GM15510 (cell line): Measurements from ENCODE around the gene NAIF1.

Source experiments
- POLR2A ChIP-seq: IDR thresholded peaks from 3 replicates; pipeline ENCODE4 v1.6.1; 2011; ENCODE audit warnings: borderline replicate concordance; ENCODE audit not compliant: insufficient read length; ENCODE audit errors: extremely low read depth

NAIF1 gene

GRCh38 chr9:128061275-128061960 lies 5.7 kb downstream of the NAIF1 start:
- no peak for TF ChIP-seq POLR2A

DNA sequence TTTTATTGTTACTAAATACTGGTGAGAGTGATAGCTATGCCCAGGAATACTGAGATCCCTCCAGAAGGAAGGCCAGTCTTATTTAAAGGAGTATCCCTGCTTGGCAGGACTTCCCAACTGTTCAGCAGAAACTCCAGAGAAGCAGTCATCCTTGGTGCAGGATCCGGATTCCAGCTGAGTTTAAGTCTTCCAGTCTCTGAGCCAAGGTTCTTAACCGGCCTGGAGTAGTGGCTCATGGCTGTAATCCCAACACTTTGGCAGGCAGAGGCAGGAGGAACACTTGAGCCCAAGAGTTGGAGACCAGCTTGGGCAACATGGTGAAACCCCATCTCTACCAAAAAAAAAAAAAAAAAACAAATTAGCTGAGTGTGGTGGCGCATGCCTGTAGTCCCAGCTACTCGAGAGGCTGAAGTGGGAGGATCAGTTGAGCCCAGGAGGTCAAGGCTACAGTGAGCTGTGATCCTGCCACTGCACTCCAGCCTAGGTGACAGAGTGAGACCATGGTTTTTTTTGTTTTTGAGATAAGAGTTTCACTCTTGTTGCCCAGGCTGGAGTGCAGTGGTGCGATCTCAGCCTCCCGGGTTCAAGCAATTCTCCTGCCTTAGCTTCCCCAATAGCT lies 7.6 kb downstream of the NAIF1 start:
- no peak for TF ChIP-seq POLR2A

GRCh38 chr9:128057724-128058409 lies 9.3 kb downstream of the NAIF1 start:
- no peak for TF ChIP-seq POLR2A

GRCh38 chr9:128056887-128057723 lies 10.0 kb downstream of the NAIF1 start:
- TF ChIP-seq POLR2A: no peak

GRCh38 chr9:128056086-128056485 lies 11.0 kb downstream of the NAIF1 start:
- TF ChIP-seq POLR2A: no peak

DNA sequence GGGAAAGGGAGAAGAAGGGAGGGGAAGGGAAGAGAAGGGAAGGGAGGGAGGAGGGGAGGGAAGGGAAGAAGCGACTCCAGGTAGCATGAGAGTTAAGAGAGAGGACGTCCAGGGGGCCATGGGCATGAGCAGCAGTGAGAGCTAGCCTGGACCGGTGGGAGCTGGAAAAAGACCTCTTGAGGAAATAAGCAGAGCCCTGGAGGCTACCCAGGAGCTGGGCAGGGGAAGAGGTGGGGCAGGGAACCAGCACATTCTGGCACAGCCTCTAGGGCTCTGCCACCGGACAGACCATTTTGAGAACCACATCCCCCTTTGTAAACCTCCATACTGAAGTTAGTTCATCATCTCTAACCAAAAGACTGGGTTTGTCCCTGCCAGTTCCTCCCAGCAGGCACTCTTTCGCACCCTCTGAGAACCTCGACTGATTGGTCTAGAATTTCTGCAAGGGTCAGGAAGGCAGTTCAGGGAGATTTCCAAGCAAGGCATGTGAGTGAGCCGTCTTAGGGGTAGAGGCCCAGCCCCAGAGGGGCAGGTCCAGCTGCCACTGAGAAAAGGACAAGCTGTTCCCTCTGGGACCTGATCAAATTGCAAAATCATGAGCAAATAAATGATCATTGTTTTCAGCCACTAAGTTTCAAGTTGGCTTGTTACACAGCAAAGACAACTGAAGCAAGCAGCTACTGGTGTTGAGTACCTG lies 11.6 kb downstream of the NAIF1 start:
- TF ChIP-seq POLR2A: no peak

DNA sequence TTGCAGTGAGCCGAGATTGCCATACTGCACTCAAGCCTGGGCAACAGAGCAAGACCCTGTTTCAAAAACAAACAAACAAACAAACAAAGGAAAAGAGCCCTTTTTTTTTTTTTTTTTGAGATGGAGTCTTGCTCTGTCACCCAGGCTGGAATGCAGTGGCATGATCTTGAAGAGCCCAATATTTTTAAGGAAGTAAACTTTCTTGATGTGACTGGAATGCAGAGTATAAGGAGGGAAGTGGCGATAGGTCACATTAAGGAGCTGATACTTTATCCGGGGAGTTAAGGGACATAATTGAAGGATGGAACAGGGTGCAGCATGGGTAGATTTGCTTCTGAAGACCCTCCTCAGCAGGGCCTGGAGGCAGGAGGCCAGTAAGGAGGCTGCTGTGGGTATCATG lies 13.0 kb downstream of the NAIF1 start:
- TF ChIP-seq POLR2A: no peak

GRCh38 chr9:128053560-128053959 lies 13.6 kb downstream of the NAIF1 start:
- TF ChIP-seq POLR2A: no peak

GRCh38 chr9:128051932-128052709 lies 15.0 kb downstream of the NAIF1 start:
- TF ChIP-seq POLR2A: no peak

GRCh38 chr9:128049843-128050242 lies 17.3 kb downstream of the NAIF1 start:
- TF ChIP-seq POLR2A: no peak

GRCh38 chr9:128048663-128049062 lies 18.5 kb downstream of the NAIF1 start:
- no peak for TF ChIP-seq POLR2A

- no peak for TF ChIP-seq POLR2A
Measured at GRCh38 chr9:128047231-128047630, 19.9 kb downstream of the NAIF1 start.

DNA sequence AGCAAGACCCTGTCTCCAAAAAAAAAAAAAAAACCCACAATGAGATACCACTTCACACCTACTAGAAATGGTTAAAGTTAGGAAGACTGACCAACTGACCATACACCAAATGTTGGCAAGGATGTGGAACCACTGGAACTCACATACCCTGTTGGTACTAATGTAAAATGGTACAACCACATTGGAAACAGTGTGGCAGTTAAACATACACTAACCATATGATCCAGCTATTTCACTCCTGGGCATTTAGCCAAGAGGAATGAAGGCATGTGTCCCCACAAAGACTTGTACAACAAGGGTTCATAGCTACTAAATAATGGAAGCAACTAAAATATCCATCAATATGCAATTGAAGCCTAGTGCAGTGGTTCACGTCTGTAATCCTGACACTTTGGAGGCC lies 21.3 kb downstream of the NAIF1 start:
- TF ChIP-seq POLR2A: no peak

DNA sequence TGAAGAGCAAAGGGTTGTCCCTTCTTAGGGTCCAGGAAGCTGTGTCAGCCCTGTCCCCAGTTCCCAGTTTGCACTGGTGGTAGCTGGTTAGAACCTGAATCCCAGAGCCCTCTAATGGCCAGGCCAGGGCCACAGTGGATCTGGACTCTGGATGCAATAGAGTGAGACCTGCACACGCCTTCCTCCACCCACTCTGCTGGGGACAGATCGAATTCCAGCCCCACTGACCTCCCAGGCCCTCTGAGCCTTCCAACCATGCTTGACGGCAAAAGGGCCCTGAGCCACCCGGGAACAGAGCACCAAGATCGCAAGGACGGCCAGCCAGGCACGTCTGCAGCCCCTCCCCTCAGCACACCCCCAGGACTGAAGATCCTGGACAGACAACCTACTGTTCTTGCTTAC lies 23.7 kb downstream of the NAIF1 start:
- no peak for TF ChIP-seq POLR2A
